HG03039 (cell line): ENCODE results near the gene GRIN2D.
"Not testable (repeated sequence)": the region's sequence is repeated elsewhere in the genome, so short reads cannot be mapped to it uniquely, and the experiment has no call there.

ENCODE experiments used
- ATAC-seq: cut with Tn5 transposase; IDR thresholded peaks from one replicate; pipeline ENCODE4 v1.9.1; 2021; ENCODE audit warnings: mild to moderate bottlenecking, moderate library complexity; ENCODE audit not compliant: unreplicated experiment

Gene GRIN2D

DNA sequence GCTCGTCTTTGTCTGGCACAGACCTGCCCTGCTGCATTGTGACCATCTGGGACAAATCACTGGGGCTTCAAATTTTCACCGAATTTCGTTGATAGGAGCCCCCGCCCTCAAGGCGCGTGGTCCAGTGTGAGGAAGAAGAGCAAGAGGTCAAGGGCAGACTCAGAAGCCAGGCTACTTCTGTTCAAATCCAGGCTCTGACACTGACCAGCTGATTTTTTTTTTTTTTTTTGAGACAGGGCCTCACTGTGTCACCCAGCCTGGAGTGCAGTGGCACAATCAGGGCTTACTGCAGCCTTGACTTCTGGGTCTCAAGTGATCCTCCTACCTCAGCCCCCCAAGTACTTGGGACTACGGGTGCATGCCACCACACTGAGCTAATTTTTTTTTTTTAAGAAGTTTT is 22.1 kb upstream of the GRIN2D start:
- no peak for ATAC-seq

DNA sequence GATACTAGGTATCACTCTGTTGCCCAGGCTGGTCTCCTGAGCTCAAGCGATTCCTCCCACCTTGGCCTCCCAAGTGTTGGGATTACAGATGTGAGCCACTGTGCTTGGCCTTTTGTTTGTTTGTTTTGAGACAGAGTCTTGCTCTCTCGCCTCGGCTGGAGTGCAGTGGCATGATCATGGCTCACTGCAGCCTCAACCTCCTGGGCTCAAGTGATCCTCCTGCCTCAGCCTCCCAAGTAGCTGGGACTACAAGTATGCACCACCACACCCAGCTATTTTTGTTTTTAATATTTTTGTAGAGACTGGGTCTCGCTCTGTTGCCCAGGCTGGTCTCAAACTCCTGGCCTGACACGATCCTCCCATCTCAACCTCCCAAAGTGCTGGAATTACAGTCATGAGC is 21.7 kb upstream of the GRIN2D start:
- ATAC-seq, result not testable (repeated sequence)

GRCh38 chr19:48372904-48373303 is 20.6 kb upstream of the GRIN2D start:
- no peak for ATAC-seq

- no peak for ATAC-seq
Measured at GRCh38 chr19:48373567-48373966, 19.9 kb upstream of the GRIN2D start.

- no peak for ATAC-seq
Measured at GRCh38 chr19:48378194-48378570, 15.3 kb upstream of the GRIN2D start.

- ATAC-seq, result no peak
Measured at GRCh38 chr19:48379058-48379457, 14.4 kb upstream of the GRIN2D start.

- ATAC-seq, result no peak
Measured at GRCh38 chr19:48381178-48381950, 12.1 kb upstream of the GRIN2D start.

DNA sequence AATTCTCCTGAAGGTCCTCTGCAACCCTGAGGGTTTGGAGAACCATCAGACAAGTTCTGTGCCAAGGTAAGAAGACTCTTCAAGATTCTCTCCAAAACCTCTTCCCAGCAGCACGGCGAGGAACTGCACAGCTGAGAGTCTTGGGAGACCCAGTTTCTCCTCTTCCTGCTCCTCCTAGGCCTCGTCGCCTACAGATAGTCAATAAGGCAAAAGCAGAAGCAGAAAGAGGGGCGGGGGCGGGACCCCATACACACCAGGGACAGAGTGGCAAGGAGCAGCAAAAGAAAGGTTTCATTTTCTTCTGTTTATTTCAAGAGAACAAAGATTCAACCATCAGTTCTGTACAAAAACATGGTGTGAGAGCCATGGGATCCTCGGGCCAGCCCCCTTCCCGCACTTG is 11.2 kb upstream of the GRIN2D start:
- ATAC-seq, result no peak

GRCh38 chr19:48385461-48386087 is 7.9 kb upstream of the GRIN2D start:
- no peak for ATAC-seq

- no peak for ATAC-seq
Measured at GRCh38 chr19:48386981-48387380, 6.5 kb upstream of the GRIN2D start.

GRCh38 chr19:48390188-48391099 is 3.0 kb upstream of the GRIN2D start:
- no peak for ATAC-seq

GRCh38 chr19:48391100-48392005 is 2.1 kb upstream of the GRIN2D start, which contains the start of gene KDELR1:
Gene KDELR1 (minus strand): TSS chr19:48391551. CDS start chr19:48391358, 193 bp downstream.
- ATAC-seq, result peak; percentile 68

DNA sequence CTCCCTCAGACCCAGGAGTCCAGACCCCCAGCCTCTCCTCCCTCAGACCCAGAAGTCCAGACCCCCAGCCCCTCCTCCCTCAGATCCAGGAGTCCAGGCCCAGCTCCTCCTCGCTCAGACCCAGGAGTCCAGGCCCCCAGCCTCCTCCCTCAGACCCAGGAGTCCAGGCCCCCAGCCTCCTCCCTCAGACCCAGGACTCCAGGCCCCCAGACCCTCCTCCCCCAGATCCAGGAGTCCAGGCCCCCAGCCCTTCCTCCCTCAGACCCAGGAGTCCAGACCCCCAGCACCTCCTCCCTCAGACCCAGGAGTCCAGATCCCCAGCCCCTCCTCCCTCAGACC is 1.5 kb upstream of the GRIN2D start:
- not testable (repeated sequence) for ATAC-seq

- ATAC-seq, result no peak
Measured at GRCh38 chr19:48392860-48393558, 459 bp upstream of the GRIN2D start.

DNA sequence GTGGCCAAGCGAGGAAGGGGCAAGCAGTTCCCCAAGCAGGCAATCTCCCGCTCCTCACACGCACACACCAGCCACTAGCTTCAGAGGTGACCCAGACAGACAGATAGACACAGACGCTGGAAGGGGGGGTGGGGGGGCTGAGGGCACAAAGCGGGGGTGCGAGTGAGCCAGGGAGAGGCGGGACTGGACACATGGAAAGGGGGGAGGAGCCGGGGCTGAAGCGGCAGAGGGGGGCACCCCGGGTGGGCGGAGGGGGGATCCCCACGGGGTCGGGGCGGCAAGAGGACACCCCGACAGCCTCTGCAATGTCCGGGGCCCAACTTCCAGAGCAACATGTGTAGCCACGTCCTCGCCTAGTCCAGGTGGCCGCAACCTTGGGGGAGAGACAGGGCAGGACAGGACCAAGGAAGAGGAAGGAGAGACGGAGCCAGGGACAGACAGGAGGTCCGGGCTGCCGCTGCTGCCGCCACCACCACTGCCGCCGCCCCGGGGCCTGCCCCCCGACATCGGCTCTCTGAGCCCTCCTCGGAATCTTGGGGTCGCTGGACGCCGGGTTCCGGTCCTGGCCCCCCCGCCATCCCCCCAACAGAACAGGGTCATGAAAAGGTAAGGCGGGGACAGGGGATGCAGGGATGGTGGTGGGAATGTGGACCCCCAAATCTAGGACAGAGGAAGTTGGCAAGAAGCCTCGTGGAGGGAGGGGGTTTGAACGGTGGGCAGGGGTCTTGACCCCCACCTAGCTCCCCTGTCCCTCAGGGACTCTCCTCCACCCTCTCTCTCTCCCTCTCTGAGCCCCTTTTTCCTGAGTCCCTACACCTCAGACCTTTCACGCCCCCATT is 1.1 kb downstream of the GRIN2D start:
- no peak for ATAC-seq

GRCh38 chr19:48395170-48395455 is 1.6 kb downstream of the GRIN2D start:
- no peak for ATAC-seq

DNA sequence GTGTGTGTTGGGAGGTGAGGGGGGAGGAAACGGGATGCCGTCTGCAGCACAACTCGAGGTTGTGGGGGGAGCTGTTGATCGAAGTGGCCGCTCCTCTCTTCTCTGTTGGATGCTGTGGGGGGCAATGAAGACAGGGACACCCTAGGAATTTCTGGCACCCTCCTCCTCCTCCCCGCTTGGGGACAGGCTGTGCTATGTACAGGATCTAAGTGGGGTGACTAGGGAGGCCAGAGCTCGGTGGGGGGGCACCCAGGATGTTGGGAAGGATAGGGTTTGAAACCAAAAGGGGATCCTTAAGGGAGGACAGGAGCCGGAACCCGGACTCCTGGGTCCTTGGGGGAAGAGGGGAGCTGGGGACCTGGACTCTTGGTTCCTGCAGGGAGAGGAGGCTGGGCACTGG is 2.0 kb downstream of the GRIN2D start:
- no peak for ATAC-seq

DNA sequence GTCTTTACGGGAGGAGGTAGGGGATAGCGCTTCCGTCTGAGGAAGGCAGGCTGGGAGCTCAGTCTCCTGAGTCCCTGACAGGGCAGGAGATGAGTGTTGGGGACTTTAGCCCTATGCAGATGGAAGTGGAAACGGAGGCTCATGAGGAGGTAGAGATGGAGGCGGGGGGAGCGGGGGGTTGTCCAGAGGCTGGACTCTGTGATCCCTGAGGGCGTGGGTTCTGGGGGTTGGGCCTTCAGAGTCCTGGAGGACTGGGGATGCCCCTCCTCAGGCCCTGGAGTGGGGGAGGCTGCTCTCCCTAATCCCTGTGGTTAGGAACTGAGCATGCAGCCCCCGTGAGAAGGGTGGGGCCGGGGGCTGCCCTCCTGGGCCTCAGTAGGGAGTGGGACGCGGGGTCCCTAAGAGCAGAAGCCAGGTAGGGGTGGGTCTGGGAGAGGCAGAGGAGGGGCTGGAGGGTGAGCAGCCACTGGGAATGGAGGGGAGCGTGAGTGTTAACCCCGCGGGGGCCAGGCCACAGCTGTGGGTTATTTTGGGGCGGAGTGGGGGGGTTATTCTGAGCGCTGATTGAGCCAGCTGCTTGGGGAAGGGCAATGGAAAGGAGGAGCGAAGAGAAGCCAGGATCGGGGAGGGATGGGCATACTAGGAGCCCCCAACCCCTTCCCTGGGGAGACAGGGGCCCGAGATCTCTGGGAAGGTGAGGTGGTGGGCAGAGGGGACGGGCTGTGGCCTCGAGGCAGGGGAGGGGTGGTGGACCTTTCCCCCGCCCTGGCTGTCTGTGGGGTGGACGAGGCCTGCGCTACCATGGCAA is 2.8 kb downstream of the GRIN2D start:
- no peak for ATAC-seq

DNA sequence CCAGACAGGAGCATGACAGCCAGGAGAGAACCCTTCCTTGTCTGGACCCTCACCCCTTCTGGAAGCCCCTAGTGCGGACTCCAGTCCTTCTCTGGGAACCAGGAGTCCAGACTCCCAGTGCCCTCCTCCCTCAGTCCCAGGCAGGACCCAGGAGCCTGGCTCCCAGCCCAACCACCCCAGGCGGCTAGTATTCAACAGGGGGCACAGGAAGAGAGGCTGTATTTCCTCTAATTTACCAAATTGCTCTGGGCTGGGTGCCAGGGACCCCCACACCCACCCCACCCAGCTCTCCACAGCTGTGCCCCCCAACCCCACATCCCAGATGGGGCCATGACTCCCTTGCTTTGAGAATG is 3.3 kb downstream of the GRIN2D start:
- ATAC-seq, result no peak
